Hematopoietic multipotent progenitor cell treated with erythropoietin and hydrocortisone succinate and interleukin-3 and kit ligand, for 6 days (in vitro differentiated cells): ENCODE measurements around the gene EHF.
A peak's percentile ranks its signal among the peaks of the same experiment; 100 is the strongest.

Experiments
- DNase-seq: peaks from one replicate; pipeline ENCODE4 v3.0.0-alpha.2; 2015

EHF gene

DNA sequence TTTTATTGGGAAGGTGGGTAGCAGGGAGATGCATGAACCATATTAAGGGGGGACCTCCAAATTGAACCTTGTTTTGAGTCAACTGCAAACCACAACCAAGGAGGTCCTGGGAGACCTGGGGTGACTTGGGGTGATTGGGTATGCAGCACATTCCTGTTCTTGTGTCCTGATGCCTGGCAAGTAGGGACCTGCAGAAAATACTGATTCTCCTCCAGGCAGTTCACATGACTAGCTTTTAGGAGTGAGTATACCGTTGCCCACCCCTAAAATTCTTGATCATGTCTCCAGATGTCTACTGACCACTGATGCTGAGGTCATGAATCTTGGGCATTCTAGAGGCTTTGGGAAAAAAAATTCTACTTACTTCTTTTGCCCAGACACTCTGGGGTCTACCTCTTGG is 6.3 kb downstream of the EHF start:
- no peak for DNase-seq

DNA sequence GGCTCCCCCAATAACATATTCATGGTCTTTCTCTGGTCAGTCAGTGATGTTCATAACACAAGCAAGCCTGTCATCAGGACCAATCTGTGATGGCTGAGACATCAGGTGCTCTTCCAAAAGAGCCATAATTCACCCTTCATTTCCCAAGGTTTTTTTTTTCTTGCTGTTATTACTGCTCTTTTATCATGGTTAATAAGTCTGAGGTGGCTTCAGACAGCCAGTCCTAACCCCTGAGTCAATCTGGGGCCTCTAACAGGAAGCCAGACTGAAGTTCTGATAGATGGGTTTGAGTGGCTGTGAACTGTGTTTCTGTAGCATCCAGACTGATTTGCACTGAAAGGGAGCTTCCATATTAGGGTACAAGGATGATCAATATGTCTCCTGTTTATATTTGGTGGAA is 8.8 kb downstream of the EHF start:
- no peak for DNase-seq

DNA sequence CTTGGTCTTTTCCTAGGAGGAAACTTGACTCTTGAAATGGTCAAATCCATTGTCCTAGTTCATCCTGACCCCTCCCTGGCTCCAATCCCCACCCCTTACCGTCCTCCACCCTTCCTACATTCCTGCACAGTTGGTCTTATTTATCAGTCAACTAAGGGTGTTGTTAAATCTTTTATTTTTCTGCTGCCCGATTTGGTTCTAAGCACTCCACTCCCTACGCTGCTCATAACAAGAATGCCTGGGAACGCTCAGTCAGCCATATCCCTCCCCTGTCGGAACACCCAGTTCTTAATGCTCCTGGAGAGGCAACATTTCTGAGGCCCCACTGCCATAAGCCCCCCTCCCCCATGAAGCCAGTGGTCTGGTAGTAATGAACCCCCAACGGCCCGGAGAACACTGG is 9.7 kb downstream of the EHF start:
- no peak for DNase-seq

DNA sequence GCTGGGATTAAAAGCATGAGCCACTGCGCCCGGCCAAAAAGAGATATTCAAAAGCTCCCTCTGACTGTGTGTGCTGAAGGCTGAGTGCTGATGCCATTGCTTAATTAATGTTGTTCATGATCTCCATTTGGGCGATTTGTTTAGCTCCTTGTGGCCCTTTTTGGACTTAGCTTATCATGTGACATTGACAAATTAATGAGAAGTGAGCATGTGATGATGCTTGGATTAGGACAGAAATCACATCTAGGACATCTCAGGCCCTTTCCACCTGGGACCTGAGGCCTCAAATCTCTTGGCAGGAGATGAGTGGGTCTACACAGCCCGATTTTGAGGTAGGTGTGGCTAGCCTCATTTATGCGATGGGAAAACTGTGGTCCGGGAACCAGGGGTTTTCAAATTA is 10.4 kb downstream of the EHF start:
- DNase-seq = no peak

DNA sequence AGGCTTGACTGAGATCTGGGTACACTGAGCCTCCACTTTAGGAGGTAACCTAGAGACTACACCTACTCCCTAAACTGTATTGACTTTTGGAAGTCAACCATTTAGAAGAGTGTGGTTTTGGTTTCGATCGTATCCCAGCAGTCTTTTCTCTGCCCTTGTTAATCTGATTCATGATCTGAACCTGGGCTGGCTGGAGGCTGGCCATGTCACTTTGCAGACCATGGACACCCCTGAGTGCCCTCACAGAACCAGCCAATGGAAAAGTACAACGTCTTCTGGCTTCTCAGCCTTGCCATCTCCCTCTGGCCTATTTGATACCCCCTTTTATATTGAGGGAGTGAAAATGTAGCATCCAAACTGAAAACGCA is 10.8 kb downstream of the EHF start:
- DNase-seq = no peak

DNA sequence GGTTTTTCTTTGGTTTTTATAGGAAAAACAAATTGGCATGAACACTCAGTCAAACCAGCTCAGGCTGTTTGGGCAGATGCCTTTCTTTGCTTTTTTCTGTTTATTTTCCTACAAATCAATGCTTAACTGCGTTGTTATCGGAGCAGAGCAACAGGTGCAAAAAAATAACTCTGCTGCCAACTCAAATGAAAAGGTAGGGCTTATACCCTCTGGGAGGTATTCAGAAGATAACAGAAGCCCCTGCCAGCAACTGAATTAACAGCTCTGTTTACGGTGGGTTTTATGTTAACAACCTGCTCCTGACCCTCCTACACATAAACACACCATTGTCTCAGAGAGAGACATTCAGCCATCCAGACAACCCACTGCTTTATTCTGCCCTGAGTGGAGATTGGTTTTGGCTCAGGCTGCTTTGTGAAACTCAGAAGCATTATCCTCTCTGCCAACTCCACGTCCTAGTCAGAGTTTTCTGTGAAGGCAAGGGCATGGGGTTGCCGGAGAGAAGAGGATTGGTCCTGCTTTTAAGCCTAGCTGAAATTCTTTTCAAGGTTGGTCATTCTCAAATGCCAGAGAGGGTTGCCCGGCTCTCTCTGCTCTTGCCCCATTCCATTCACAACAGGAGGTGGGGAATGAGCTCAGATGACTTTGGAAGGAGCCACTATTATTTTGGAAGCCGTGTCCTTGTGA is 11.4 kb downstream of the EHF start:
- DNase-seq = no peak

DNA sequence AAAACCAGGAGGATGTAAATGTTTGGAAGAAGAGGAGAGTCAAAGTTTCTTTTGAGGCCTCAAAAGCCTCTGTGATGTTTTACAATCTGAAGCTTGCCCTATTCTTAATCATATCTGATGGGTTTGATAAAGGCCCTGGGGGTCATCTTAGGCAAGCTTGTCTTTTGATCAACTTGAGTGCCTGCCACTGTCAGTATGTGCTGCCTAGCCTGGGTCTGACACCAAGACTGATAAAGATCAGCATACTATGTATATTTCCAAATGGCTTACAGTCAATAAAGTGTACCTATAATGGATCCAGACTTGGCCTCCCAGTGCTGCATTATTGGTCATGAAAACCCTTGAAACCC is 12.7 kb downstream of the EHF start:
- peak; percentile 27 for DNase-seq

DNA sequence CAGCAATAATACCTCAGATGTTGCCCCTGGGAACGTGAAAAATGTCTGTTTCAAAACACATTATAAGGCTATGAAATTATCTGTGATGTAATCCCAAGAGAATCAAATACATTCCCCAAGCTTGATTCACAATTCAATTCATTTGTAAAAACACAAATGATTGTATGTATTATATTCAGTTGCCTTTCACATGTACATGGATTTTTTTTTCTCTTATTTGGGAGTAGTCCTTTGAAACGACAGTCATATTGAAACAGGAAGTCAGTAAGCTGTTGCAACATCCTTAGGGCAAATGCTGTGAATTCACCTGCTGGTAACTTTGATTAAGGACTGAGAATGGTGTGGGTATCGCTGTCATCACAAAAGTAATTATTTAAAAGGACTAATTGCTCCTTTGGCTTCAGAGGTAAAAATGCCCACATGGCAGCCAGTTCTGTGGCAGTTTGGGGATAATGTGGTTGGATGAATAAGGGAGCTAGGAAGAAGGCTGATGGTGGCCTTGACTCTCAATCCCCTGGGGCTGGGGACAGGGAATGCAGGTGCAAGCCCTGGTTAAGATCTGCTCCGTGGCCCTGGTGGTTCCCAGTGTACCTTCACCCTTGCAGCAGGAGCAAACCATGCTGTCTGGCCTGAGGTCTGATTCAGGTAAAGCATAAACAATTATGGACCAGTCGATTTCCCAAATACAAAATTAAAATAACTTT is 13.2 kb downstream of the EHF start:
- DNase-seq = peak; percentile 62

DNA sequence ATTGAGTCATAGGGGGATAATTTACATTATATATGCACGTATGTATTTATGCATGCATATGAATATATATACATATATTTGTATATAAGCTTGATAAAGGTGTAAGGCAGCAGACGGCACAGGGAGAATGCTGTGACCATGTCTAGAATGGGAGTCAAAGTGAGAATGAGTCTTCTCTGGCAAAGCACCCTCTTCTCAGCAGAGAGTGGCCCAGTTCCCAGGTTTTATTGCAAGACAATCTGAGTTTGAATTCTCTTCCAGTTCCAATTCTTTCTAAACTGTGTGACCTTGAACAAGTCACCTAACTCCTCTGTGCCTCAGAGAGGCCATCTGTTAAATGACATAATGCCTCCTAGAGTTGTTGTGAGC is 13.8 kb downstream of the EHF start:
- DNase-seq = no peak

DNA sequence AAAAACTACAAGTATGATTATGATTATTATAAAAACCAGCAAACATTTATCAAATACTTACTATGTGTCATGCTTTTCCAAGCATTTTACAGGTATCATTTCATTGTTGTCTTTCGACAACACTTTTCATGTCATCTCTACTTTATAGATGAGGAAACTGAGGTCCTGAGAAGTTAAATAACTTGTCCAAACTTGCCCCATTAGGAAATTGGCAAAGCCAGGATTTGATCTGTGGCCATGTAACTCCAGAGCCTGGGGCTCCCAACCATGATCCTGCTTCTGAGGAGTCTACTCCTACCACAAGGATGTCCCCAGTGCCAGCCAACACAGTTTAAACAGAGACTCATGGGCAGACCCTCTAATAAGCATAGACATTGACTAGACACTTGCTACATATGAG is 15.2 kb downstream of the EHF start:
- DNase-seq = no peak

DNA sequence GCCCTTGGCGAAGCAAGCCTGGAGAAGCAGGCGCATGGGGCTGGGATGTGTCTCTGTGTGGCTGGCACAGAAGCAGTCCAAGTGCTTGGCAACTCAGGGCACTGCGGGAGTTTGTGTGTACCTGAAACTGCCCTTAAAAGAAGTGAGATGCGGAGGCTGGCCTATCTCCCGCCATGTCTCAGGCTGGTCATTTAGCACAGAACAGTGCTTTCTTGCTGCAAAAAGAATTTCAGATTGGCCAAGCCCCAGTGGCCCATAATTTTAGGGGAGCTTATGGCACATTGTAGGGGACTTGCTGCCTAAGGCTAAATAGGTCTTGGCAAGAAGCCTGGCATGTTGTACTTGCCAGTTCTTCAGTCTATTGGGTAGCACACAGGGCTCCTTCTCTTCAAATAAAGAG is 16.4 kb downstream of the EHF start:
- no peak for DNase-seq

DNA sequence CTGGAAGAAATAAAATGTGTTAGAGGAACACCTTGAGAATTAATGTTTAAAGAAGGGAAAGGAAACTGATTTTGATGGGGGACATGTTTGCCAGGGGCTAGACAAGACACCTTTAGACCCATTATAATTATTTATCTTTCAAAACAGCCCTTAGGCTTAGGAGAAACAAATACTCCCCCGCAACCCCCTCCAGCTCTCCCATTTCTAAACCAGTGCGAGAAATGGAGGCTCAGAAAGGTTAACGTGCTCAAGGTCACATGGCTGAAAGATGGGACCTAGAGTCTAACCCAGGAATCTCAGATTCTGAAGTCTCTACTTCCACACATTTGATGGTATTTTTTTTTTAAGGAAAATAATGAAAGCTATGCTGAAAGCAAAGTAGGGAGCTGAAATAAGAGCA is 18.0 kb downstream of the EHF start:
- no peak for DNase-seq

DNA sequence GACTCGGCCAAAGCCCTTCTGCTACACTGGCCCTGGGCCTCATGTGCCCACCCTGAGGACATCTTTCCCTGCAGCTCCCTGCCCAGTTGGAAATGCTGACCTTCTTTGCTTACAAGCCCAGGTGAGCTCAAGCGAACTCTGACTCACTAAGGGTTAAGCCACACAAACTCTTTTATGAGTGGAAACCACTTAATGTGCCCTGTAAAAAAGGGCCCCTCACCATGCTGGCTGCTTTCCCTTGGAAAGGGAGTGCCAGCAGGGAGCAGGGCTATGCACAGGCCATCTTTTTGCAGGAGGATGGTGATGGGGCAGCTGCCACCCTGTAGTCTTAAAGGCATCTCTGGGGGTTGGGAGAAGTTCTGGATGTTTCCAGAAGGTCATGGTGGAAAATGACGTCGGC is 18.7 kb downstream of the EHF start:
- DNase-seq = no peak

DNA sequence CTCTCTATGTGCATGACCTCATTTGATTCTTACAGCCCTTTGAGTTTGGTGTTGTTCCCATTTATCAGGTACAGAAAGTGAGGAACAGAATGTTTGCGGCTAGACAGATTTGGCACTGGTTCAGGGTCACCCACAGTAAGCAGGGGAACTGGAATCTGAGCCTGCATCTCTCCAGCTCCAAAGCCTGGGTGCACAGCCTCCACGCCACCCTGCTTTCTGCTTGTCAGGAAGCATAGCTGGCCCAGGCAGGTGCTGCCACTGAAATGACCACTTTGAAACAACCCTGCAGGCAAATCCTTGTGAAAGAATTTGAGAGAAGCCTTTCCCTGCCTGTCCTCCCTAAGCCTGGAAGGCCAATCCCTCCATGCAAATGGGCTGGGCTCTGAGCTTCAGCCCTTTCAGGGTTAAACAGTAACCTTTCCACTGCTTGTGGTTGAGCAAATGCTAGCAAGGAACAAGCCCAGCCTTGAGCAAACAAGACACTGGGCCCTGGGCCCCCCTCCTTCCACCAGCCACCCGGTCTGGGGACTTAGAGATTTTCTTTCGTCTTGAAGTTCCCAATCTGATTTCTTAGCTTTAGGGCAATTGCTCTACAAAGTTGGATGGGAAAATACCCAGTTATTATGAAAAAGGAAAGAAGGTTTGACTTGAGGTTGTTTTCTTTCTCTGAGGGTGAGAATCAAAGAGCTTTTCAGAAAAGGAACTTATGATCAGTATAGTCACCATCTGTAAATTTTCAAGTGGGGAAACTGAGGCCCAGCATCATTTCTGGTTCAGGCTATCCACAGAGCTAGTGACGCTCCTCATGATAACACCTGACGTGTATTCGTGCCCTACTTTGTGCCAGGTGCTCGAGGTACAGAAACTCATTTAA is 19.4 kb downstream of the EHF start:
- DNase-seq = no peak

DNA sequence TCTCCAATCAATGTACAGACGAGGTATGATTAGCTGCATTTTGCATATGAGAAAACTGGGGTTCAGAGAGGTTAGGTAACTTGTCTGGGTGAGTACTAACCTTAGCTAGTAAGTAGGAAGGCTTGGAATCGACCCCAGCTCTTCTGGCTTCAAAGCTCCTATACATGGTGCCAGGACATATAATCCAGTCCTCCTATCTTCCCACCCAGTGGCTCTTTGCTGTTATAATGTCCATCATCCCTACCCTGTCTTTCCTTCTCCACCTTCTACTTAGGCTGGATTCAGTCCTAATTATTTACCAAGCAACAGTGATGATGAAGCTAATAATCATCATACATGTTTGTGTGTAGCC is 20.0 kb downstream of the EHF start:
- DNase-seq = no peak

DNA sequence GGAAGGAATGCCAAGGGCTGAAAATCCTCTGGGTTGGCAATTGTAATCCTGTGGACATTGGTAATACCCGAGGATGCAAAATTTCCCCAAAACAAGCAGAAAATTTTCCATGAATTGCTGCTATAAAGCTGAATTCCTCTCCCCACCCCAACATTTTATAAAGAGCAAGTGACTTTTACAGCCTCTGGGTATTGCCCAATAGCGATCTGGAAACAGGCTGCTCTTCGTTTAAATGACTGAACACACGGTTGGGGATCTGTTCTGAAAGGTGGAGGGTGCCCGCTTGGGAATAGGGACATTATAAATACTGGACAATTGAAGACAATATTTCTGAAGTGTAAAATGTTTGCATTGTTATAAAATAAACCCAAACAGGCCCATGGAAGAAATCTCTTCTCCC is 20.6 kb downstream of the EHF start:
- DNase-seq = no peak

DNA sequence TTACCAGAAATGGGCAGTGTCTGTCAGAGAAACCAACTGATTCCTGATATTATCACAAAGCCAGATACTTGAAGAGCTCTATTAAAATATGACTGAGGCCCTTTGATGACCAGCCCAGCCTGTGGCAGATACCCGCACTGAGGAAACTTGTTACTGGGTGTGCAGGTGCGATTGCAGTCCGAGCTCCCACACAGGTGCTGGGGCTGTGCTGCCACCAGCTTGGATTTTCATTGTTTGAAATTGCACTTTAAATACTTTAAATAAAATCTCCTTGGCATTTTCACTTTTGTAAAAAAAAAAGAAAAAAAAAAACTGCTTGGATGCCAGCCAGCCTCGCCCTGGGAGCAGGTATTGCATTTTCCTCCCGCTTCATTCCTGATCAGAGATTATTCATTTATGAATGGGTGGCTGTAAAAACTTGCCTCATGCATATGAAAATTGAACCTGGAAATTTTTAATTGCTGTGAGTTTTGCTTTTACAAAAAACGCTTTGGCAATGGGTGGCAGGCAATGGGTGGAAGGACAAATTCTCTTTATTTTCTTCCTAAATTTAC is 21.2 kb downstream of the EHF start:
- DNase-seq = no peak

DNA sequence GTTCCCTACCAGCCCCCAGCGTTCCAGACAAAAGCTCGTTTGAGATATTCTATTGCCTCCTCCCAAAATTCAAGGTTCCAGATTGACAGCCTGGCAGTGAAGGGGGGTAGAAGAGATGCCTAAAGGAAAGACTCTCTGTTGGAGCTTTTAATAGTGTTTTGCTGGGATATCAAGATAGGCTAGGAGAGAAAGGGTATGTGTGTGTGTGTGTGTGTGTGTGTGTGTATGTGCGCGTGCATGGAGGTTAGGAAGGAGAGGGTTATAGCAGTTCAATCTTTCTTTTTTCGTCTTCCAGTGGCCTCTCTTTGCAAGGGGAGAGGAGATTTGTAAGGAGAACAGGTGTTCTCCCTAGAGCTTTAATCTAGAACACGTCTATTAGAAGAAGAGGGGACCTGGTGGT is 22.0 kb downstream of the EHF start:
- no peak for DNase-seq

DNA sequence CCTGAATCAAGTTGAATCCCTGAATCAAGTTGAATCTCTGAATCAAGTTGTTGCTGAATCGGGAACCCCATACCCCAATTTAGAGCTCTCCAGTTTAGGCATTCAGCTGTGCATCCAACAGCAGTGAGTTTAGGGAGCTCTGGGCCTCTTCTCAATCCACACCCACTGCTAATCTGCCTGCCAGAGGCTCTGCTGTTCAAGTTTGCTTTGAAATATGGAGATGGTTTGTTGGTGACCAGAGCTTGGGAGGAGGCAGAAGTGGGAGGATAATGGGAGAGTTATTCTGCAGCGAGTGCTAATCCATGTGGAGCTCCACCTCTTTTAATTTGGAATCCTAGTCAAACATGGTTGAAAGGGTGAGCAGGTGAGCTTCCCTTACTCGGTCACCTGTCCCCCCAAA is 22.4 kb downstream of the EHF start:
- no peak for DNase-seq

DNA sequence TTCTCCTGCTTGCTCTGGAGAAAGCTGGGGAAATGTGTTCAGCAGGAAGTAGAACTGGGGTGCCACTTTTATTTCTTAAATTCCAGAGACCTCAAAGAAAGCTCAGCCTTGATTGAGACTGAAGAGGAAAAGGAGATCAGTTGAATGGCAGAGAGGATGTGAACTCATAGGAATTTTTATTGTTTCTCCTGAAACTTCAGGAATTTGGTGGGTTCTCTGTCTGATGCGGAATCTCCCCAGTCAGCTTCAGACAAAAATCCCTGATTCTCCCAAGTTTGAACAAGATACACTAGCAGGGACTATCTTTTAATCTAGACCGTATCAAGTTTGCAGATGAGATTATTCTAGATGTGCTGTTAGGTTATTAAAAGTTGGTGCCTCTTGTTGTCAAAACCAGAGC is 23.0 kb downstream of the EHF start:
- no peak for DNase-seq

DNA sequence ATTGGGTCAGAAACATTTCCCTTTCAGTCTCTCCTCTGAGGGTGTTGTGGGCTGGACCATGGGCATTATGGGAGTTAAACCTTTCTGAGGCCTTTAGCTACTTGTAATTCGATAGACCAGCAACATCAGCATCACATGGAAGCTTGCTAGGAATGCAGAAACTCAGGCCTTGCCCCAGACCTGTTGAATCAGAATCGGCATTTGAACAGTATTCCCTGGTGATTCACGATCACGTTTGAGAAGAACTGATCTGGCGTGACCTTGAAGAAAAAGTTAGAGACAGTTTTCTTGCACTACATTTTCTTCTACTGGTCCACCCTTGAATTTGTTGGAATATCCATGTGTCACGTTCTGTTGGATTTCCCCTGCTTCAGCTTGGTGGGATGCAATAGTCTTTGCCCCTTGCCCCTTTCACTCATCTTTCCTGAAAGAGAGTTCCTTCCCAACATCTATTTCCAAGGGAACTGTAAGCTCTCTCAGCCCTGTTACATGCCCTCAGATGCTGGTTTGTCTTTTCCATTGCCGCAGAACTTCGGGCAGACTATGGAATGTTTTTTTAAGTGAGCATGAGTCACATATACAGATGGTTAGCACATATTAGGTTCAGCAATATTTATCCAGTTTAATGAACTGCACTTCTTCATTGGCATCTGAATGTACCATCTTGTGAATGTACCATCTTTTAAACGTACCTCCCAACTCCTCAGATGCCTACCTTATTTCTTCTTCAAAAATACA is 23.9 kb downstream of the EHF start:
- no peak for DNase-seq

DNA sequence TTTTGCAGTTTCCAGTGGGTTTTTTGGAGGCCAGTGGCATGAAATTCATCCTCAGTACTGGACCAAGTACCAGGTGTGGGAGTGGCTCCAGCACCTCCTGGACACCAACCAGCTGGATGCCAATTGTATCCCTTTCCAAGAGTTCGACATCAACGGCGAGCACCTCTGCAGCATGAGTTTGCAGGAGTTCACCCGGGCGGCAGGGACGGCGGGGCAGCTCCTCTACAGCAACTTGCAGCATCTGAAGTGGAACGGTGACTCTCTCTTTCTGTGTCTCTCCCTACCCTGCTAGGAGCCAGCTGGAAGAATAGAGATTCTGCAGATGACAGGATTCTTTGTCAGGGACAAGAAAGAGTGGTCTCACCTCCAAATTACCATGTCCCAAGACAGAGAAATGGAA is 25.5 kb downstream of the EHF start:
- no peak for DNase-seq

DNA sequence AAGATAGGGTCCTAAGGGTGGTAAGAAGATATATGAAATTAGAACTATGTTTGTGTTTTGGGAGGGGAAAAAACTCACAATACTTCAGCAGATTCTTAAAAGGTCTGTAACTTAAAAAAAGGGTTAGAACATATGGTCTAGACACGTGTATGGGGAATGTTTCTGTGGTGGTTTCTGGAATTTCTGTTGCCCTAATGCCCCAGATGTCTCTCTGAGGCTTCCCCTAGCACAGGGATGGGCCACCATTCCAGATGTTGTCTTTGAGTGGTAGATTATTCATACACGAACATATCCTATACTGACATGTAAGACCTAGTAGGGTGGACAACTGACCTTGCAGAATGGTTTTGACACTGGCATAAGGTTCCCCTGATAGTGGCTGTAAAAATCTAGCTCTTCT is 26.2 kb downstream of the EHF start:
- no peak for DNase-seq
